Caco-2 (cell line): Measurements from ENCODE around the gene MAP3K6. TPM values are rescaled to one million over a fixed set of nuclear protein-coding genes. Genes with fewer than 3 reads are reported as not detected.

Experiments used
- BruUV-seq: library from RNA; stranded (reverse); fragments of 400-500 nt; replicated peaks from 2 replicates; lab custom pipeline; 2021; lab: Mats Ljungman, UMichigan
- CTCF ChIA-PET: fragments of 300-600 bp; sonication (Branson Sonifier 250); formaldehyde crosslinking; loops from one replicate; lab custom pipeline; 2022; ENCODE audit warnings: antibody characterized with exemption; lab: Charles Lee
- POLR2A ChIA-PET: fragments of 300-600 bp; sonication (Branson Sonifier 250); formaldehyde crosslinking; loops from one replicate; lab custom pipeline; 2022; ENCODE audit warnings: antibody characterized with exemption; lab: Charles Lee
- DNase-seq, 2 experiments: peaks; one replicate each; pipeline versions ENCODE4 v3.0.0 to v3.0.0-alpha.2; 2020 to 2022
- H3K27me3 ChIP-seq: replicated peaks from 2 replicates; pipeline ENCODE4 v1.6.0; 2011; ENCODE audit warnings: low read length; ENCODE audit not compliant: control insufficient read depth, insufficient read depth
- H3K36me3 ChIP-seq: 2 replicates; pipeline ENCODE4 v1.5.1; 2011; ENCODE audit warnings: low read length; ENCODE audit not compliant: control insufficient read depth, insufficient read depth
- H3K4me1 ChIP-seq: fragments of 250-450 bp; sonication (Bioruptor Pico); 2 replicates; pipeline ENCODE4 v1.5.1; 2020; ENCODE audit warnings: mild to moderate bottlenecking
- H3K4me3 ChIP-seq: 2 replicates; pipeline ENCODE4 v1.5.1; 2011; ENCODE audit warnings: low read depth, mild to moderate bottlenecking, control low read depth, low read length
- H3K9me3 ChIP-seq: fragments of 250-450 bp; sonication (Bioruptor Pico); 2 replicates; pipeline ENCODE4 v1.5.1; 2020; ENCODE audit warnings: mild to moderate bottlenecking, moderate library complexity
- H3K27ac Mint-ChIP-seq: one replicate; pipeline ENCODE4 v1.8.0; 2022; ENCODE audit warnings: mixed read lengths; ENCODE audit not compliant: unreplicated experiment
- H3K27me3 Mint-ChIP-seq: one replicate; pipeline ENCODE4 v1.8.0; 2022; ENCODE audit warnings: mixed read lengths; ENCODE audit not compliant: insufficient read depth, unreplicated experiment
- H3K36me3 Mint-ChIP-seq: one replicate; pipeline ENCODE4 v1.8.0; 2022; ENCODE audit warnings: mild to moderate bottlenecking, mixed read lengths; ENCODE audit not compliant: insufficient read depth, unreplicated experiment
- H3K4me1 Mint-ChIP-seq: one replicate; pipeline ENCODE4 v1.8.0; 2022; ENCODE audit warnings: low read depth, mixed read lengths; ENCODE audit not compliant: unreplicated experiment
- H3K4me3 Mint-ChIP-seq: one replicate; pipeline ENCODE4 v1.8.0; 2022; ENCODE audit warnings: mild to moderate bottlenecking, moderate library complexity, mixed read lengths; ENCODE audit not compliant: unreplicated experiment
- H3K9me3 Mint-ChIP-seq: one replicate; pipeline ENCODE4 v1.8.0; 2022; ENCODE audit warnings: mixed read lengths; ENCODE audit not compliant: unreplicated experiment
- intact Hi-C: fragments of 100-400 bp; cut with micrococcal nuclease; formaldehyde crosslinking; loops from one replicate; pipeline ENCODE4 v1.10.0; 2022; ENCODE audit not compliant: unreplicated experiment
- total RNA-seq: library from RNA; stranded (reverse); gene quantifications from 2 replicates; pipeline ENCODE4 v1.2.3, GENCODE V29; 2022
- TF ChIP-seq, protein P1 (sequence below), 2 experiments: fragments of 200-600 bp in 1 of 2; IDR thresholded peaks; 1 replicate in 1 of 2; 2 replicates in 1 of 2; pipeline versions ENCODE4 v1.5.1 to v1.8.0; 2011 to 2022; ENCODE audit warnings: antibody characterized with exemption in 1 of 2, control low read depth in 1 of 2, inconsistent platforms in 1 of 2, low read depth in 1 of 2, low read length in 1 of 2, mild to moderate bottlenecking in 1 of 2, moderate library complexity in 1 of 2; ENCODE audit not compliant: insufficient read depth in 1 of 2, severe bottlenecking in 1 of 2, unreplicated experiment in 1 of 2

Gene MAP3K6
- total RNA-seq, 1 experiment from 2014 or later = 11.7 TPM

DNA sequence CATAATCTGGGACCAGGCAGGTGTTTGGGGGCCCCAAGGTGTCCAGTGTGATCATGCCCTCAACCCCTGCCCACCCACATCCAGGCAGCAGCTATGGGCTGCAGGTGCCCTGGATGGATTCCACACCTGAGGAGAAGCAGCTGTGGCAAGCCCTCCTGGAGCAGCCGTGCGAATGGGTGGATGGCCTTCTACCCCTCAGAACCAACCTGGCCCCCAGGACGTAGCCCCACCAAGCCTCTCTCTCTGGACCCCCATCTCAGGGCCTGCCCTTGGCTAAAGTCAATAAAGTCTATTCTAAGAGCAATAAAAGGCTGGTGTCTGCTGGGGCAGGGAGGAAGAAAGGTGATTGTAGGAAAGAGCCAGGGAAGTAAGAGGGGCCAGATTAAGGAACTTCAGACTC lies 13.1 kb downstream of the MAP3K6 start:
- peaks cover 32% of the 10 kb centered on the region for H3K36me3 Mint-ChIP-seq
- no peaks in the 10 kb centered on the region for H3K9me3 Mint-ChIP-seq
- no TSS peak for BruUV-seq
- 0 out of 2 replicates have a peak, but pooled peaks cover 10% of the 10 kb centered on the region for H3K4me1 ChIP-seq
- intact Hi-C loops = loop anchor here (10.0 kb wide), 1 partner anchor 49 kb away; no protein-coding TSS in a partner anchor
- H3K27me3 ChIP-seq = no peaks in the 10 kb centered on the region
- no peaks in the 10 kb centered on the region for H3K27me3 Mint-ChIP-seq
- H3K27ac Mint-ChIP-seq = no peak overlapping the region
- TF ChIP-seq, protein P1, sequence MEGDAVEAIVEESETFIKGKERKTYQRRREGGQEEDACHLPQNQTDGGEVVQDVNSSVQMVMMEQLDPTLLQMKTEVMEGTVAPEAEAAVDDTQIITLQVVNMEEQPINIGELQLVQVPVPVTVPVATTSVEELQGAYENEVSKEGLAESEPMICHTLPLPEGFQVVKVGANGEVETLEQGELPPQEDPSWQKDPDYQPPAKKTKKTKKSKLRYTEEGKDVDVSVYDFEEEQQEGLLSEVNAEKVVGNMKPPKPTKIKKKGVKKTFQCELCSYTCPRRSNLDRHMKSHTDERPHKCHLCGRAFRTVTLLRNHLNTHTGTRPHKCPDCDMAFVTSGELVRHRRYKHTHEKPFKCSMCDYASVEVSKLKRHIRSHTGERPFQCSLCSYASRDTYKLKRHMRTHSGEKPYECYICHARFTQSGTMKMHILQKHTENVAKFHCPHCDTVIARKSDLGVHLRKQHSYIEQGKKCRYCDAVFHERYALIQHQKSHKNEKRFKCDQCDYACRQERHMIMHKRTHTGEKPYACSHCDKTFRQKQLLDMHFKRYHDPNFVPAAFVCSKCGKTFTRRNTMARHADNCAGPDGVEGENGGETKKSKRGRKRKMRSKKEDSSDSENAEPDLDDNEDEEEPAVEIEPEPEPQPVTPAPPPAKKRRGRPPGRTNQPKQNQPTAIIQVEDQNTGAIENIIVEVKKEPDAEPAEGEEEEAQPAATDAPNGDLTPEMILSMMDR (IDR thresholded peaks at IDR 0.05; ENCODE audit: insufficient read depth in 1 of 2, low read depth in 1 of 2, low read length in 1 of 2, severe bottlenecking in 1 of 2, unreplicated experiment in 1 of 2) = no peak
- no peak overlapping the region for H3K4me3 ChIP-seq
- no peaks in the 10 kb centered on the region for H3K36me3 ChIP-seq
- no peak overlapping the region for H3K4me3 Mint-ChIP-seq
- ChIA-PET CTCF (interaction anchor here (0.6 to 0.7 kb wide), 3 partner anchors 12 to 35 kb away, joined by 3 to 9 read pairs (median 3); partner anchors contain the start of gene SYTL1), POLR2A (interaction anchor here (0.6 to 0.9 kb wide), 2 partner anchors 12 to 205 kb away, joined by 5 to 13 read pairs; no protein-coding TSS in a partner anchor)
- H3K4me1 Mint-ChIP-seq = no peaks in the 10 kb centered on the region
- DNase-seq = no peak
- H3K9me3 ChIP-seq = no peaks in the 10 kb centered on the region

DNA sequence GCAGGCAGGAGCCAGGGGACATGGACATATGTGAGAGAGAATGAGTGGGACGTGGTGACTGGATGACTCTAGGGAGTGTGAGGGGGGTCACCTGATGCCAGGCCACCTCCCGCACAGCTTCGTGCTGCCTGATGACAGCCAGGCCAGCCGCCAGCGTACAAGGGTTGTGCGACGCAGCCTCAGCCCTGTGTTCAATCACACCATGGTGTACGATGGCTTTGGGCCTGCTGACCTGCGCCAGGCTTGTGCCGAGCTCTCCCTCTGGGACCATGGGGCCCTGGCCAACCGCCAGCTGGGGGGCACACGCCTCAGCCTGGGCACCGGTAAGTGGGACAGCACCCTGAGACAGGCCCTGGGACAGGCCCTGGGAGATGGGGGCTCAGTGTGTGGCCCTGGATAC lies 13.6 kb downstream of the MAP3K6 start:
- no peaks in the 10 kb centered on the region for H3K9me3 Mint-ChIP-seq
- H3K27ac Mint-ChIP-seq = no peak overlapping the region
- H3K4me1 ChIP-seq = 0 out of 2 replicates have a peak, but pooled peaks cover 10% of the 10 kb centered on the region
- H3K27me3 ChIP-seq = no peaks in the 10 kb centered on the region
- H3K4me3 ChIP-seq = no peak overlapping the region
- H3K4me3 Mint-ChIP-seq = no peak overlapping the region
- POLR2A ChIA-PET = interaction anchor here (0.9 kb wide), 1 partner anchor 12 kb away, joined by 13 read pairs; no protein-coding TSS in a partner anchor
- H3K36me3 ChIP-seq = no peaks in the 10 kb centered on the region
- TF ChIP-seq, protein P1 (IDR thresholded peaks at IDR 0.05; ENCODE audit: insufficient read depth in 1 of 2, low read depth in 1 of 2, low read length in 1 of 2, severe bottlenecking in 1 of 2, unreplicated experiment in 1 of 2) = no peak
- no TSS peak for BruUV-seq
- peaks cover 32% of the 10 kb centered on the region for H3K36me3 Mint-ChIP-seq
- no peaks in the 10 kb centered on the region for H3K27me3 Mint-ChIP-seq
- CTCF ChIA-PET = interaction anchor here (0.6 to 1.2 kb wide), 2 partner anchors 34 to 56 kb away, joined by 3 read pairs; no protein-coding TSS in a partner anchor
- H3K9me3 ChIP-seq = no peaks in the 10 kb centered on the region
- peaks cover under 1% of the 10 kb centered on the region for H3K4me1 Mint-ChIP-seq
- intact Hi-C loops = loop anchor here (10.0 kb wide), 1 partner anchor 48 kb away; no protein-coding TSS in a partner anchor
- no peak for DNase-seq

DNA sequence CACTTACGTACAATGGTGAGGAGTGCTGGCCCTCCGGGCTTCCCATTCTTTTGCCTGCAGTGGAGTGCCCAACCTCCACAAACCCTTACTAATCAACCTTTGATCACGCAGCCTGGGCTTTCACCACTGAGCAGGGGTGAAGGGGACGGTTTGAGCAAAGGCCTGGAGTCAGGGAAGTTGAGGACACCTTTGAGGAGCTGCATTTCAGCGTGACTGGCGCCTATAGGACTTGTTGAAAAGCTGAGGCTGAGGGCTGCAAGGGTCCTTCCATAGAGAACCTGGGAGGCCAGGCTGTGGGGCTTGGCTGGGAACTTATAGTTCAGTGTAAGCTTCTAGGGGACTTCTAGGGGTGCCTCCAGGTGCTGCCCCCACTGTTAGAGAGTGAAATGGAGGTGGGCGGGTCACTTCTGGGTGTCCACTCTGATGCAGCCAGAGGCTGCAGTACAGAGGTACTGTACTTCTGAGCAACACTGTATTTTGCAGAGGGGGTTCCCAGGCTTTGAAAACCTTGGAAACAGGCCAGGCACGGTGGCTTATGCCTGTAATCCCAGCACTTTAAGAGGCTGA lies 15.1 kb downstream of the MAP3K6 start:
- TF ChIP-seq, protein P1 (IDR thresholded peaks at IDR 0.05; ENCODE audit: insufficient read depth in 1 of 2, low read depth in 1 of 2, low read length in 1 of 2, severe bottlenecking in 1 of 2, unreplicated experiment in 1 of 2) = no peak
- Mint-ChIP-seq H3K9me3 (no peaks in the 10 kb centered on the region), H3K4me1 (peaks cover 13% of the 10 kb centered on the region), H3K36me3 (peaks cover 38% of the 10 kb centered on the region), H3K27ac (peak overlapping the region; percentile 84), H3K4me3 (peak overlapping the region; percentile 90), H3K27me3 (no peaks in the 10 kb centered on the region)
- Histone ChIP-seq H3K4me3 (peak overlapping the region; percentile 73), H3K4me1 (0 out of 2 replicates have a peak, but pooled peaks cover 15% of the 10 kb centered on the region), H3K27me3 (no peaks in the 10 kb centered on the region), H3K9me3 (no peaks in the 10 kb centered on the region), H3K36me3 (no peaks in the 10 kb centered on the region)
- intact Hi-C loops = loop anchor here (10.0 kb wide), 1 partner anchor 47 kb away; no protein-coding TSS in a partner anchor
- CTCF ChIA-PET = interaction anchor here (0.9 to 3.1 kb wide), 8 partner anchors 15 to 55 kb away, joined by 3 to 28 read pairs (median 4); partner anchors contain the start of gene MAP3K6
- DNase-seq = no peak
- BruUV-seq = no TSS peak
- POLR2A ChIA-PET = interaction anchor here (1.1 to 1.4 kb wide), 3 partner anchors 9 to 25 kb away, joined by 3 to 14 read pairs (median 3); no protein-coding TSS in a partner anchor
